22Rv1 (cell line): ENCODE results near the gene GALR1.

Source experiments
- H3K27ac ChIP-seq: fragments of 450-650 bp; 2 replicates; pipeline ENCODE4 v1.5.1; 2017
- CTCF ChIP-seq: fragments of 450-650 bp; IDR thresholded peaks from 2 replicates; pipeline ENCODE4 v1.5.1; 2017; ENCODE audit warnings: mild to moderate bottlenecking
- ZFX ChIP-seq: fragments of 450-650 bp; IDR thresholded peaks from 2 replicates; pipeline ENCODE4 v1.6.1; 2017; ENCODE audit warnings: antibody characterized with exemption, borderline replicate concordance

GALR1 gene, protein sequence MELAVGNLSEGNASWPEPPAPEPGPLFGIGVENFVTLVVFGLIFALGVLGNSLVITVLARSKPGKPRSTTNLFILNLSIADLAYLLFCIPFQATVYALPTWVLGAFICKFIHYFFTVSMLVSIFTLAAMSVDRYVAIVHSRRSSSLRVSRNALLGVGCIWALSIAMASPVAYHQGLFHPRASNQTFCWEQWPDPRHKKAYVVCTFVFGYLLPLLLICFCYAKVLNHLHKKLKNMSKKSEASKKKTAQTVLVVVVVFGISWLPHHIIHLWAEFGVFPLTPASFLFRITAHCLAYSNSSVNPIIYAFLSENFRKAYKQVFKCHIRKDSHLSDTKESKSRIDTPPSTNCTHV

DNA sequence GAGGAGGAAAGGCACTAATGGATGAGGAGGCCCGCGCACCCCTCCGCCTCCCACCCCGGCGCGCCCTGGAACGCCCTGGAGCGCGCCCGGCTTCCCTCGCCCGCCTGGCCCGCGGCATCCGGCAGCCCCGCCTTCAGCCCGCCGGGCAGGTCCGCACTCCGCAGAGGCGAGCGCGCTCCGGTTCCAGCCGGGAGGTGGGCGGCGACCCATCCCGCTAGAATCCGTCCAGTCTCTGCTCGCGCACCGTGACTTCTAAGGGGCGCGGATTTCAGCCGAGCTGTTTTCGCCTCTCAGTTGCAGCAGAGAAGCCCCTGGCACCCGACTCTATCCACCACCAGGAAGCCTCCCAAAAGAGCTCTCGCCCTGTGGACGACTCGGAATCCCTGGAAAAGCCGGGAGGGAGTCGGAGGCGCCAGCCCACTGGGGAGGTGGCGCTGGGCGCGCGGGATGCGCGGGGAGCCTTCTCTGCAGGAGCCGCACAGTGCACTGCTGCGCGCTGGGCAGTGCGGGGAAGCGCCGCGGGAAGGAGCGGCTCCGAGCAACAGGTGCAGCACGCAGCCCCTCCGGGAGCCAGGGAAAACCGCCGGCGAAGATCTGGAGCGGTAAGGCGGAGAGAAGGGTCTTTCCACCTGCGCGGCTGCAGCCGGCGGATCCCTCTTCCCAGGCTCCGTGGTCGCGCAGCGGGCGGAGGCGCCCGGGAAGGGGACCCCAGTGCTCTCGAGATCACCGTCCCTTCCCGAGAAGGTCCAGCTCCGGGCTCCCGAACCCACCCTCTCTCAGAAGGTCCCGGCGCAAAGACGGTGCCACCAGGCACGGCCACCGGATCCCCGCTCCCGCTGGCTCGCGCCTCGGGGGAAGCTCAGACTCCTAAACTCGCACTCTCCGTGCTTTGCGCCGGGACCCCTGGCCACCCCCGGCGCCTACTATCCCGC, at the start of gene GALR1:
Gene GALR1, plus strand, starts transcription at position 280 of the 932 bp plus-strand sequence. CDS start 701 bp downstream, outside the sequence.
- H3K27ac ChIP-seq = no peak within 1 kb of the TSS
- TF ChIP-seq CTCF = no peak
- TF ChIP-seq ZFX = no peak

DNA sequence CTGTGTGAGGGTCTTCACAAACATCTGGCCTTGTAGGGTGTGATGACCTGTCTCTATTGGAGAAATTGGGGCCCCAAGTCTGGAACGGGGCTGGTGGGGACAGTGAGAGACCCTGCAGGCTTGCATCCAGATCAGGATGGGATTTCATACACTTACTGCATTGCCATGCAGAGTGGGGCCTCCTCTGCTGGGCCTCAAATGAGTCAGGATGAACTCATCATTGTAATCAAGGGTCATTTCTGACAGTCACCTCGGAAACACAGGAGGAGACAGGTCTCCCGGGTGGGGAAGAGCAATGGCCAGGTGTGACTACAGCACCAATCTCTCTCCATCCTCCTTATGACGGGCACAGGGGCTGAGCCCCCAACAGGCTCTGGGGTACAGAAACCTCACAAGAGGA, 48.1 kb upstream of the GALR1 start:
- no peak for TF ChIP-seq ZFX
- TF ChIP-seq CTCF = no peak
- no peak overlapping the region for H3K27ac ChIP-seq

DNA sequence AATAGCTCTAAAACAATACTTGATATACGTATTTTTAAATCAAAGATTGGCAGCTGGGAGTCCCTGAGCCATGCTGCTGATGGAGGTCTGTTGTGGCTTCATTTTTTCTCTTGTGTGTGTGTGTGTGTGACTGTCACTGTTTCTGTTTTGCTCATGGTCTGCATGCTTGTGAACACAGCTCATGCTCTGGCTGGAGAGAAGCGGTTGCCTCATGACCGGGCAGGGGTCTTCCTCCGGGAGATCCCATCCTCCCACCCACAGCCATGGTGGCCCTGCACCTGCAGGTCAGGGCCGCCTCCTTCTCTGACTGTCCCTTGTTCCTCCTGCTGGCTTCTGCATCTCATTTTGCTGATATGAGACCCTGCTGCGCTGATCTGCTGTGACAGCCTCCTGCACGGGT, 47.3 kb upstream of the GALR1 start:
- H3K27ac ChIP-seq = no peak overlapping the region
- TF ChIP-seq CTCF (no peak), ZFX (no peak)

DNA sequence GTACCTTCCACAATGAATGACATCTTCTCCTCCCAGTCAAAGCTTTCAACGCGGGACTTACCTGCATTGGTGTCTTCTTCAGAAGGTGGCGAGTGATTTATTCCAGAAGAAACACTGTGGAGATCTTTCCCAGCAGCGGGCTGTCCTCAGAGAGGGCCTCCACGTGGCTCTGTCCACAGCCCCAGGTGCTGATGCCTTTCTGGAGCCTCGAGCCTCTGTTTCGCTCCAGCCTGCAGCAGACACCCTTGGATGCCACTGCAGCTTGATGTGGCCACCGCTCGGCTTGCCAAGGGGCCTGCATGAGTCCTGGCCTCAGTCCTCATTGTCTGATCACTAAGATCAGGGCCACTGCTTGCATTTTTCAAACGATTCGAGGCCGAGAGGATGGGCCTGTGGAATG, 46.6 kb upstream of the GALR1 start:
- TF ChIP-seq CTCF (no peak), ZFX (no peak)

DNA sequence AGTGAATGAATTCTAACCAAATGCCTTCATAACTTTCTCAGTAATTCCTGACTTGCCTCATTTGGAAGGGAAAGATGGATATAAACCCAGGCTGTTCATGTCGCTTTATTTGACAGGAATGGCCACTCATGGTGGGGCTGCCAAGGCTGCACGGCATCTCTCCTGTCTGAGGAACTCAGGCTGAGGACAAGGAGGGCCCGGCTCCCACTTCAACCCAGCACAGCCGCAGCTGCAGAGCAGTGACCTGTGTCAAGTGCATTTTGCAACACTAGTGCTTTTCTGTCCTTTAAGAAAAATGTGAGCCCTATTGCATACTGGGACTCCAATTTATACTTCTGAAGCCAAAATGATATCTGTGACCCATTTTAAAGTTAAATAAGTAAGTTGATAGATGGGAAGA, 45.8 kb upstream of the GALR1 start:
- TF ChIP-seq ZFX (no peak), CTCF (no peak)
- H3K27ac ChIP-seq = no peak overlapping the region

More for the DNA sequence above, 46.6 kb upstream of the GALR1 start:
- no peak overlapping the region for H3K27ac ChIP-seq

- no peak for TF ChIP-seq CTCF
- TF ChIP-seq ZFX = no peak
- H3K27ac ChIP-seq = no peak overlapping the region
Observed at GRCh38 chr18:77205769-77206168, 43.9 kb upstream of the GALR1 start.
